ENCODE data around the gene SUSD4.

- TF ChIP-seq SP1 (IDR thresholded peaks at IDR 0.05; ENCODE audit: low read depth, low read length) (no peak), JUNB (IDR thresholded peaks at IDR 0.05) (no peak), CHD4 (IDR thresholded peaks at IDR 0.05) (no peak), EZH2 (IDR thresholded peaks at IDR 0.05; ENCODE audit: borderline replicate concordance, control insufficient read depth, low read depth, low read length) (no peak), CTCF (IDR thresholded peaks at IDR 0.05 in 2 of 3, conservative IDR thresholded peaks at IDR 0.05 in 1 of 3; ENCODE audit: control insufficient read depth in 2 of 3, extremely low read depth in 1 of 3, insufficient read depth in 1 of 3, low read depth in 3 of 3, low read length in 3 of 3) (no peak), ZNF24 (IDR thresholded peaks at IDR 0.05) (no peak), POLR2AphosphoS5 (IDR thresholded peaks at IDR 0.05; ENCODE audit: low read length) (no peak), REST (IDR thresholded peaks at IDR 0.05; ENCODE audit: low read depth, low read length) (no peak), POLR2A (IDR thresholded peaks at IDR 0.05; ENCODE audit: low read depth, low read length) (no peak)
These were observed 123.9 kb downstream of the SUSD4 start for GRCh38 chr1:223240122-223240521.

Measured in GM12878 (cell line).